HepG2 (cell line): ENCODE results near the gene ATOSB. TPM values are rescaled to one million over a fixed set of nuclear protein-coding genes. Genes with fewer than 3 reads are reported as not detected.
A peak's percentile ranks its signal among the peaks of the same experiment; 100 is the strongest.

ENCODE experiments used
- ATAC-seq: fragments of 200-7000 bp; cut with Tn5 transposase; 3 replicates; pipeline ENCODE4 v1.9.1; 2020; ENCODE audit warnings: mild to moderate bottlenecking, moderate library complexity
- BruUV-seq: library from RNA; stranded (reverse); fragments of 400-500 nt; replicated peaks from 2 replicates; lab custom pipeline; 2021; lab: Mats Ljungman, UMichigan
- CTCF ChIA-PET: fragments of 300-600 bp; formaldehyde crosslinking; extraction: SDS; loops from one replicate; lab custom pipeline; 2021; ENCODE audit warnings: low total read pairs, inconsistent platforms, low intra/inter-chr PET ratio; lab: Yijun Ruan, JAX
- POLR2A ChIA-PET: fragments of 350-600 bp; sonication (Branson Sonifier 250); formaldehyde crosslinking; loops from one replicate; lab custom pipeline; 2020; ENCODE audit warnings: antibody characterized with exemption, inconsistent platforms; lab: Yijun Ruan, JAX
- DNase-seq: peaks from one replicate; pipeline ENCODE4 v3.0.0-alpha.2; 2015; ENCODE audit warnings: low spot score
- FAIRE-seq: peaks from 3 replicates; lab custom pipeline; 2011; peaks lifted over from hg19 to GRCh38; lab: Jason Lieb, UNC
- H2AFZ ChIP-seq: one replicate; pipeline ENCODE4 v1.6.1; 2011; ENCODE audit warnings: low read length, inconsistent platforms
- H3K27ac ChIP-seq: fragments of 300-600 bp; 3 replicates; pipeline ENCODE4 v1.8.0; 2011; ENCODE audit warnings: mixed run types, mild to moderate bottlenecking, mixed read lengths, low read length, inconsistent platforms; ENCODE audit not compliant: insufficient read depth; ENCODE audit errors: extremely low read length
- H3K27me3 ChIP-seq, 2 experiments: fragments of 200-600 bp in 1 of 2; 2 replicates in 1 of 2; 3 replicates in 1 of 2; pipeline versions ENCODE4 v1.6.0 to v1.8.0; 2011; ENCODE audit warnings: low read length in 2 of 2, mild to moderate bottlenecking in 2 of 2, moderate library complexity in 2 of 2, inconsistent platforms in 1 of 2; ENCODE audit not compliant: insufficient read depth in 2 of 2, control insufficient read depth in 1 of 2
- H3K36me3 ChIP-seq, 2 experiments: fragments of 200-600 bp in 1 of 2; replicated peaks in 1 of 2; 2 replicates in 1 of 2; 3 replicates in 1 of 2; pipeline versions ENCODE4 v1.5.1 to v1.8.0; 2011; ENCODE audit warnings: low read length in 2 of 2, inconsistent platforms in 1 of 2; ENCODE audit not compliant: insufficient read depth in 2 of 2, control insufficient read depth in 1 of 2
- H3K4me1 ChIP-seq: 2 replicates; pipeline ENCODE4 v1.5.1; 2012; ENCODE audit warnings: low read length, inconsistent platforms; ENCODE audit not compliant: insufficient read depth
- H3K4me2 ChIP-seq: 2 replicates; pipeline ENCODE4 v1.6.0; 2011; ENCODE audit warnings: low read depth, low read length, inconsistent platforms
- H3K4me3 ChIP-seq, 3 experiments: fragments of 200-600 bp in 1 of 3; sonication (generic), shearing (Covaris generic) in 1 of 3; replicated peaks in 1 of 3; 2 replicates each; pipeline ENCODE4 v1.5.1; 2011 to 2016; ENCODE audit warnings: low read length in 3 of 3, inconsistent platforms in 2 of 3, low read depth in 2 of 3, mild to moderate bottlenecking in 2 of 3, control low read depth in 1 of 3, mixed read lengths in 1 of 3; ENCODE audit not compliant: insufficient read depth in 1 of 3
- H3K79me2 ChIP-seq: one replicate; pipeline ENCODE4 v1.6.1; 2011; ENCODE audit warnings: low read length, inconsistent platforms; ENCODE audit not compliant: insufficient read depth
- H3K9ac ChIP-seq: 2 replicates; pipeline ENCODE4 v1.6.0; 2011; ENCODE audit warnings: mild to moderate bottlenecking, low read depth, low read length, inconsistent platforms; ENCODE audit not compliant: insufficient read depth
- H3K9me3 ChIP-seq: 2 replicates; pipeline ENCODE4 v1.5.1; 2012; ENCODE audit warnings: mild to moderate bottlenecking, low read length
- H4K20me1 ChIP-seq: 2 replicates; pipeline ENCODE4 v1.6.0; 2011; ENCODE audit warnings: inconsistent platforms, mild to moderate bottlenecking, low read length, moderate library complexity; ENCODE audit not compliant: insufficient read depth
- ARID2 ChIP-seq: sonication (generic); formaldehyde crosslinking; IDR thresholded peaks from 2 replicates; pipeline ENCODE4 v1.8.1; 2022; ENCODE audit warnings: mild to moderate bottlenecking, missing genetic modification reagents, borderline replicate concordance
- CAMTA2 ChIP-seq: sonication (generic); formaldehyde crosslinking; IDR thresholded peaks from 2 replicates; pipeline ENCODE4 v1.4.0; 2020; ENCODE audit warnings: mild to moderate bottlenecking, missing genetic modification reagents, borderline replicate concordance
- MED8 ChIP-seq: sonication (generic); formaldehyde crosslinking; IDR thresholded peaks from 2 replicates; pipeline ENCODE4 v1.8.1; 2023; ENCODE audit warnings: mild to moderate bottlenecking, missing genetic modification reagents; ENCODE audit not compliant: insufficient replicate concordance
- NR3C1 ChIP-seq: sonication (generic); formaldehyde crosslinking; IDR thresholded peaks from 2 replicates; pipeline ENCODE4 v1.4.0; 2020; ENCODE audit warnings: missing genetic modification reagents
- STAT5B ChIP-seq: sonication (generic); formaldehyde crosslinking; IDR thresholded peaks from 2 replicates; pipeline ENCODE4 v1.4.0; 2020; ENCODE audit warnings: missing genetic modification reagents
- TOPORS ChIP-seq: sonication (generic); formaldehyde crosslinking; IDR thresholded peaks from 2 replicates; pipeline ENCODE4 v1.8.0; 2023; ENCODE audit warnings: mild to moderate bottlenecking, missing genetic modification reagents
- ZFY ChIP-seq: sonication (generic); formaldehyde crosslinking; IDR thresholded peaks from 2 replicates; pipeline ENCODE4 v1.4.0; 2020; ENCODE audit warnings: missing genetic modification reagents
- ZNF281 ChIP-seq: sonication (generic); formaldehyde crosslinking; IDR thresholded peaks from 2 replicates; pipeline ENCODE4 v1.4.0; 2020; ENCODE audit warnings: missing genetic modification reagents, borderline replicate concordance
- ZNF354B ChIP-seq: sonication (generic); formaldehyde crosslinking; IDR thresholded peaks from 2 replicates; pipeline ENCODE4 v1.8.0; 2022; ENCODE audit warnings: mild to moderate bottlenecking, missing genetic modification reagents
- ZNF704 ChIP-seq: sonication (generic); formaldehyde crosslinking; IDR thresholded peaks from 2 replicates; pipeline ENCODE4 v1.8.1; 2023; ENCODE audit warnings: mild to moderate bottlenecking, inconsistent platforms, moderate library complexity, missing genetic modification reagents, borderline replicate concordance
- ZNF775 ChIP-seq: sonication (generic); formaldehyde crosslinking; IDR thresholded peaks from 2 replicates; pipeline ENCODE4 v1.4.0; 2020; ENCODE audit warnings: missing genetic modification reagents, mild to moderate bottlenecking, moderate library complexity, borderline replicate concordance
- WGBS: methylation state at CpG from one replicate; pipeline ENCODE4 v1.1.6; 2017; ENCODE audit warnings: low lambda C conversion rate; 5-methylcytosine and 5-hydroxymethylcytosine counted together
- in situ Hi-C: cut with HindIII; loops from 2 replicates; pipeline ENCODE4 v1.10.0; 2017; ENCODE audit warnings: low pct_unique_long_range_greater_than_20kb; ENCODE audit not compliant: extremely low pct_ligation_motif_present
- intact Hi-C: fragments of 100-400 bp; cut with micrococcal nuclease; formaldehyde crosslinking; loops from one replicate; pipeline ENCODE4 v1.10.0; 2022; ENCODE audit not compliant: unreplicated experiment
- polyA plus RNA-seq, 8 experiments: library from polyadenylated mRNA; depleted of rRNA in 3 of 8; stranded (reverse) in 7 of 8; unstranded in 1 of 8; fragments of >200 nt; fragmentation: Illumina TruSeq in 4 of 8; extraction: Trizol in 4 of 8; gene quantifications; 2 replicates each; pipeline versions ENCODE4 v1.2.1 to v1.2.3, GENCODE V29; 2011 to 2016; ENCODE audit warnings: low read depth in 4 of 8, missing spikeins in 1 of 8, mixed read lengths in 1 of 8; ENCODE audit not compliant: insufficient read depth in 1 of 8
- total RNA-seq, 5 experiments: library from RNA; depleted of rRNA; stranded (reverse); fragments of >200 nt; fragmentation: Illumina TruSeq; extraction: Trizol; gene quantifications; 2 replicates each; pipeline ENCODE4 v1.2.3, GENCODE V29; 2016; ENCODE audit warnings: low read depth in 1 of 5
- TF ChIP-seq, protein P1 (sequence below): sonication (generic); formaldehyde crosslinking; IDR thresholded peaks from 2 replicates; pipeline ENCODE4 v1.4.0; 2020; ENCODE audit warnings: missing genetic modification reagents, borderline replicate concordance
- TF ChIP-seq, protein P2 (sequence below): IDR thresholded peaks from 2 replicates; pipeline ENCODE4 v1.6.1; 2016
- TF ChIP-seq, protein P3 (sequence below): sonication (generic); formaldehyde crosslinking; IDR thresholded peaks from 2 replicates; pipeline ENCODE4 v1.4.0; 2020; ENCODE audit warnings: missing genetic modification reagents

The ATOSB gene
- total and polyA plus RNA-seq, 2 of the 13 experiments (the other 11 are each of a cell fraction or from before 2014, with no cell fraction given), result 1.9 to 6.4 TPM

DNA sequence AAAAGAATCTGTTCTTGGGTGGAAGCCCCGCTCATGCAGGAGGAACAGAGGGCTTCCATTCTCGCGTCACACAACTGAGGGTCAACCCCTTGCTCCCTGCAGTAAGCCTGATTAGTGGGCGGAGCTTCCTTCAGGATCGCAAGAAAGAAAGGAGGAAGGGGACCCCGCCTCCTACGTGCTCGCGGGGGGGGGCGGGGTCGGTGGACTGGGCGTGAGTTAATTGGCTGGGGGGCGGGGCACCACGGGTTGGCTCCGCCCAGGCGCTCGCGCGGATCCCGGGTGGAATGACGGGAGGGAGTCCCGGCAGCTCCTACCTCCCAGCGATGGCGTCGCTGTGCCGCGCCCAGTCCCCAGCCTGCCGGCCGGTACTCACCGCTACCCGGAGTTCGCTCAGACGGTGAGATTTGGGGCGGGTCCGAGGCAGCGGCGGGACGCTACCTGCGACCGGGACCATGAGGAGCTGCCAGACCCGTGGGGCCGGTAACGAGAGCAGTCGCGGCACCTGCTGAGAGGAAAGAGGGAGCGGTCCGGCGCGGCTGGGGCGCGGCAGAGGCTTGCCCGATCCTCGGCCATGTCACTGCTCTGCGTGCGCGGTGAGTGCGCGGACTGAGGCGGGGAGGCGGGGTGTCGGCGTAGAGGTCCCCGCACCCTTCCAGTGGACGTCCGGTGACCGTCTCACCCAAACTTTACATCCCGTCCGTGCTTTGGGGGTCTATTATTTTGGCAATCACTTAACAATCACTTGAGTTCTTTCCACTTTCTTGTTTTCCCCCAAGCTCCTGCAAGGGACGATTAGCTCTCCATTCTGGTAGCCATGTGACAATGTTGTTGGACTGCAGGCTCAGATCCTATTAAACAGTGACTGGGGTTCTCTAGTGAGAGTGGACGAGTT, 46.3 kb upstream of the ATOSB start, which contains the start of gene UNC13B:
Gene UNC13B, plus strand, starts transcription at position 297 of the 892 bp plus-strand sequence. Its CDS starts 275 bp downstream, at position 572.
- H3K9me3 ChIP-seq, result no peaks in the 10 kb centered on the region
- BruUV-seq, result no TSS peak
- peaks cover 43% of the 10 kb centered on the region for H3K4me1 ChIP-seq
- H3K27ac ChIP-seq, result peak within 1 kb of the TSS; percentile 75
- H3K79me2 ChIP-seq, result peaks cover 18% of the 10 kb centered on the region
- 2% methylated on average over 17 of the region's 70 CpGs for WGBS
- DNase-seq, result peak; percentile 93
- ChIA-PET CTCF (no interaction called here), POLR2A (interaction anchor here (0.6 to 2.0 kb wide), 24 partner anchors 11 to 566 kb away, joined by 3 to 16 read pairs (median 4); partner anchors contain the start of genes ATOSB, CCDC107, FANCG and PIGO)
- peak within 1 kb of the TSS; percentile 78 to 98 (median 85) for H3K4me3 ChIP-seq
- peak; percentile 97 for ATAC-seq
- peak within 1 kb of the TSS; percentile 84 for H3K9ac ChIP-seq
- H3K36me3 ChIP-seq, result no peaks in the 10 kb centered on the region
- FAIRE-seq, result peak; percentile 64
- H4K20me1 ChIP-seq, result no peaks in the 10 kb centered on the region
- H3K4me2 ChIP-seq, result peak within 1 kb of the TSS; percentile 90
- in situ Hi-C loops (no loop called here), intact Hi-C loops (loop anchor here (1.0 to 10.0 kb wide), 2 partner anchors 48 to 93 kb away; no protein-coding TSS in a partner anchor)
- H2AFZ ChIP-seq, result peak within 1 kb of the TSS; percentile 94
- no peaks in the 10 kb centered on the region; a peak in 1 of 5 replicates for H3K27me3 ChIP-seq
- TF ChIP-seq NR3C1 (CRISPR knock-in tag) (no peak), ZFY (peak; percentile 65), ARID2 (CRISPR knock-in tag) (no peak), ZNF704 (CRISPR knock-in tag) (0 out of 2 replicates have a peak, but pooled peaks have one; percentile 53), ZNF354B (CRISPR knock-in tag) (no peak), CAMTA2 (peak; percentile 63; the same call in 1 of the 2 replicates), TOPORS (CRISPR knock-in tag) (no peak), MED8 (no peak), ZNF281 (CRISPR knock-in tag) (no peak), ZNF775 (CRISPR knock-in tag) (no peak), STAT5B (no peak)
- TF ChIP-seq, protein P1, sequence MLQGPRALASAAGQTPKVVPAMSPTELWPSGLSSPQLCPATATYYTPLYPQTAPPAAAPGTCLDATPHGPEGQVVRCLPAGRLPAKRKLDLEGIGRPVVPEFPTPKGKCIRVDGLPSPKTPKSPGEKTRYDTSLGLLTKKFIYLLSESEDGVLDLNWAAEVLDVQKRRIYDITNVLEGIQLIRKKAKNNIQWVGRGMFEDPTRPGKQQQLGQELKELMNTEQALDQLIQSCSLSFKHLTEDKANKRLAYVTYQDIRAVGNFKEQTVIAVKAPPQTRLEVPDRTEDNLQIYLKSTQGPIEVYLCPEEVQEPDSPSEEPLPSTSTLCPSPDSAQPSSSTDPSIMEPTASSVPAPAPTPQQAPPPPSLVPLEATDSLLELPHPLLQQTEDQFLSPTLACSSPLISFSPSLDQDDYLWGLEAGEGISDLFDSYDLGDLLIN (CRISPR knock-in tag), result no peak
- TF ChIP-seq, protein P2, sequence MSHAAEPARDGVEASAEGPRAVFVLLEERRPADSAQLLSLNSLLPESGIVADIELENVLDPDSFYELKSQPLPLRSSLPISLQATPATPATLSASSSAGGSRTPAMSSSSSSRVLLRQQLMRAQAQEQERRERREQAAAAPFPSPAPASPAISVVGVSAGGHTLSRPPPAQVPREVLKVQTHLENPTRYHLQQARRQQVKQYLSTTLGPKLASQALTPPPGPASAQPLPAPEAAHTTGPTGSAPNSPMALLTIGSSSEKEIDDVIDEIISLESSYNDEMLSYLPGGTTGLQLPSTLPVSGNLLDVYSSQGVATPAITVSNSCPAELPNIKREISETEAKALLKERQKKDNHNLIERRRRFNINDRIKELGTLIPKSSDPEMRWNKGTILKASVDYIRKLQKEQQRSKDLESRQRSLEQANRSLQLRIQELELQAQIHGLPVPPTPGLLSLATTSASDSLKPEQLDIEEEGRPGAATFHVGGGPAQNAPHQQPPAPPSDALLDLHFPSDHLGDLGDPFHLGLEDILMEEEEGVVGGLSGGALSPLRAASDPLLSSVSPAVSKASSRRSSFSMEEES (CRISPR knock-in tag), result peak; percentile 55
- TF ChIP-seq, protein P3, sequence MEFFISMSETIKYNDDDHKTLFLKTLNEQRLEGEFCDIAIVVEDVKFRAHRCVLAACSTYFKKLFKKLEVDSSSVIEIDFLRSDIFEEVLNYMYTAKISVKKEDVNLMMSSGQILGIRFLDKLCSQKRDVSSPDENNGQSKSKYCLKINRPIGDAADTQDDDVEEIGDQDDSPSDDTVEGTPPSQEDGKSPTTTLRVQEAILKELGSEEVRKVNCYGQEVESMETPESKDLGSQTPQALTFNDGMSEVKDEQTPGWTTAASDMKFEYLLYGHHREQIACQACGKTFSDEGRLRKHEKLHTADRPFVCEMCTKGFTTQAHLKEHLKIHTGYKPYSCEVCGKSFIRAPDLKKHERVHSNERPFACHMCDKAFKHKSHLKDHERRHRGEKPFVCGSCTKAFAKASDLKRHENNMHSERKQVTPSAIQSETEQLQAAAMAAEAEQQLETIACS (CRISPR knock-in tag), result no peak
